MCF 10A (cell line): ENCODE measurements around the gene GPR176. TPM values are rescaled to one million over a fixed set of nuclear protein-coding genes. Genes with fewer than 3 reads are reported as not detected.

Source experiments
- BruUV-seq: library from RNA; stranded (reverse); fragments of 400-500 nt; replicated peaks from 2 replicates; lab custom pipeline; 2021; lab: Mats Ljungman, UMichigan
- CTCF ChIA-PET: fragments of 300-600 bp; sonication (Branson Sonifier 250); formaldehyde crosslinking; extraction: SDS; loops from one replicate; lab custom pipeline; 2021; ENCODE audit warnings: antibody characterized with exemption, inconsistent platforms; lab: Yijun Ruan, JAX
- POLR2A ChIA-PET: fragments of 300-600, 350-650 bp; sonication (Branson Sonifier 250); formaldehyde crosslinking; extraction: SDS; loops from one replicate; lab custom pipeline; 2020; ENCODE audit warnings: antibody characterized with exemption, inconsistent platforms; lab: Yijun Ruan, JAX
- DNase-seq: peaks from one replicate; pipeline ENCODE4 v3.0.0-alpha.2; 2018; ENCODE audit not compliant: unreplicated experiment
- H3K27ac Mint-ChIP-seq: one replicate; pipeline ENCODE4 v1.8.0; 2022; ENCODE audit warnings: mild to moderate bottlenecking, low read depth, mixed read lengths; ENCODE audit not compliant: unreplicated experiment
- H3K27me3 Mint-ChIP-seq: one replicate; pipeline ENCODE4 v1.8.0; 2022; ENCODE audit warnings: mixed read lengths; ENCODE audit not compliant: insufficient read depth, unreplicated experiment
- H3K36me3 Mint-ChIP-seq: one replicate; pipeline ENCODE4 v1.8.0; 2022; ENCODE audit warnings: mild to moderate bottlenecking, moderate library complexity, mixed read lengths; ENCODE audit not compliant: insufficient read depth, unreplicated experiment
- H3K4me1 Mint-ChIP-seq: one replicate; pipeline ENCODE4 v1.8.0; 2022; ENCODE audit warnings: mixed read lengths; ENCODE audit not compliant: insufficient read depth, unreplicated experiment
- H3K4me3 Mint-ChIP-seq: one replicate; pipeline ENCODE4 v1.8.0; 2022; ENCODE audit warnings: mild to moderate bottlenecking, moderate library complexity, mixed read lengths; ENCODE audit not compliant: unreplicated experiment
- H3K9me3 Mint-ChIP-seq: one replicate; pipeline ENCODE4 v1.8.0; 2022; ENCODE audit warnings: mixed read lengths; ENCODE audit not compliant: unreplicated experiment
- intact Hi-C: fragments of 100-400 bp; cut with micrococcal nuclease; formaldehyde crosslinking; loops from 2 replicates; pipeline ENCODE4 v1.14.1; 2022
- total RNA-seq: library from RNA; stranded (reverse); gene quantifications from 2 replicates; pipeline ENCODE4 v1.2.3, GENCODE V29; 2022
- TF ChIP-seq, protein P1 (sequence below): fragments of 200-600 bp; IDR thresholded peaks from one replicate; pipeline ENCODE4 v1.8.0; 2022; ENCODE audit warnings: antibody characterized with exemption, mild to moderate bottlenecking; ENCODE audit not compliant: unreplicated experiment

The GPR176 gene
- total RNA-seq, 1 experiment from 2014 or later = 1.8 TPM

DNA sequence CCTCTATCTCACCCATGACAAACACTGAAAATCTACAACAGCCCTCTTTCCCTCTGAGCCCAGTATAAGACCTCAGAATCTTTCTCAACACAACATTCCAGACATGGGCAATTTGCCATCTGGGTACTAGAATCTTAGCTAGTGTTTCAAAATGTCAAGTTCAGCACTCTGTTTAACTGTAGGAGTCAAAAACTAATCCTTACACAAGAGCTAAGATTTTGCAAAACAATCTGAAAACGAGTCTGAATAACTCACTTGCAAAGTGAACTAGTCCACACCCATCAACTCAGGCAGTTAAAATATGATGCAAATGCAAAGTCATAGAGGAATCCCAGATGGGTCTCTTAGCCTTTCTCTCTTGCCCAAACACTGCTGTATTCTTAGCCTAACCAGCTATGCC lies 67.8 kb downstream of the GPR176 start:
- ChIA-PET CTCF (interaction anchor here (2.0 kb wide), 1 partner anchor 22 kb away, joined by 7 read pairs; no protein-coding TSS in a partner anchor), POLR2A (interaction anchor here (1.5 kb wide), 1 partner anchor 14 kb away, joined by 3 read pairs; no protein-coding TSS in a partner anchor)
- H3K27me3 Mint-ChIP-seq = no peaks in the 10 kb centered on the region

GRCh38 chr15:39851500-39852092 lies 68.5 kb downstream of the GPR176 start:
- H3K4me1 Mint-ChIP-seq = peaks cover 5% of the 10 kb centered on the region
- TF ChIP-seq, protein P1, sequence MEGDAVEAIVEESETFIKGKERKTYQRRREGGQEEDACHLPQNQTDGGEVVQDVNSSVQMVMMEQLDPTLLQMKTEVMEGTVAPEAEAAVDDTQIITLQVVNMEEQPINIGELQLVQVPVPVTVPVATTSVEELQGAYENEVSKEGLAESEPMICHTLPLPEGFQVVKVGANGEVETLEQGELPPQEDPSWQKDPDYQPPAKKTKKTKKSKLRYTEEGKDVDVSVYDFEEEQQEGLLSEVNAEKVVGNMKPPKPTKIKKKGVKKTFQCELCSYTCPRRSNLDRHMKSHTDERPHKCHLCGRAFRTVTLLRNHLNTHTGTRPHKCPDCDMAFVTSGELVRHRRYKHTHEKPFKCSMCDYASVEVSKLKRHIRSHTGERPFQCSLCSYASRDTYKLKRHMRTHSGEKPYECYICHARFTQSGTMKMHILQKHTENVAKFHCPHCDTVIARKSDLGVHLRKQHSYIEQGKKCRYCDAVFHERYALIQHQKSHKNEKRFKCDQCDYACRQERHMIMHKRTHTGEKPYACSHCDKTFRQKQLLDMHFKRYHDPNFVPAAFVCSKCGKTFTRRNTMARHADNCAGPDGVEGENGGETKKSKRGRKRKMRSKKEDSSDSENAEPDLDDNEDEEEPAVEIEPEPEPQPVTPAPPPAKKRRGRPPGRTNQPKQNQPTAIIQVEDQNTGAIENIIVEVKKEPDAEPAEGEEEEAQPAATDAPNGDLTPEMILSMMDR = no peak
- no peaks in the 10 kb centered on the region for H3K9me3 Mint-ChIP-seq
- H3K27ac Mint-ChIP-seq = no peak overlapping the region
- no peaks in the 10 kb centered on the region for H3K36me3 Mint-ChIP-seq
- POLR2A ChIA-PET = interaction anchor here (0.6 kb wide), 1 partner anchor 1740 kb away, joined by 3 read pairs; no protein-coding TSS in a partner anchor
- DNase-seq = no peak
- intact Hi-C loops = no loop called here
- CTCF ChIA-PET = interaction anchor here (0.6 to 2.0 kb wide), 2 partner anchors 10 to 22 kb away, joined by 3 to 7 read pairs; no protein-coding TSS in a partner anchor
- no TSS peak for BruUV-seq
- no peak overlapping the region for H3K4me3 Mint-ChIP-seq
- H3K27me3 Mint-ChIP-seq = no peaks in the 10 kb centered on the region

More for the DNA sequence above, 67.8 kb downstream of the GPR176 start:
- Mint-ChIP-seq H3K4me1 (peaks cover 5% of the 10 kb centered on the region), H3K27ac (no peak overlapping the region), H3K4me3 (no peak overlapping the region), H3K9me3 (no peaks in the 10 kb centered on the region), H3K36me3 (no peaks in the 10 kb centered on the region)
- TF ChIP-seq, protein P1 = no peak
- BruUV-seq = no TSS peak
- intact Hi-C loops = no loop called here
- peak; percentile 51 for DNase-seq

GRCh38 chr15:39850436-39850835 lies 69.6 kb downstream of the GPR176 start:
- peaks cover 5% of the 10 kb centered on the region for H3K4me1 Mint-ChIP-seq

GRCh38 chr15:39846108-39846507 lies 74.0 kb downstream of the GPR176 start:
- no peak for DNase-seq
- Mint-ChIP-seq H3K4me1 (peaks cover 7% of the 10 kb centered on the region), H3K27me3 (no peaks in the 10 kb centered on the region), H3K27ac (no peak overlapping the region), H3K36me3 (no peaks in the 10 kb centered on the region), H3K9me3 (no peaks in the 10 kb centered on the region), H3K4me3 (no peak overlapping the region)
- ChIA-PET CTCF (interaction anchor here (1.0 kb wide), 1 partner anchor 41 kb away, joined by 3 read pairs; no protein-coding TSS in a partner anchor), POLR2A (no interaction called here)
- TF ChIP-seq, protein P1 = no peak
- intact Hi-C loops = no loop called here
- BruUV-seq = no TSS peak

More at GRCh38 chr15:39850436-39850835, 69.6 kb downstream of the GPR176 start:
- H3K27me3 Mint-ChIP-seq = no peaks in the 10 kb centered on the region
- intact Hi-C loops = no loop called here
- H3K9me3 Mint-ChIP-seq = no peaks in the 10 kb centered on the region
- DNase-seq = no peak
- no peaks in the 10 kb centered on the region for H3K36me3 Mint-ChIP-seq
- ChIA-PET CTCF (interaction anchor here (0.6 kb wide), 1 partner anchor 26 kb away, joined by 3 read pairs; no protein-coding TSS in a partner anchor), POLR2A (interaction anchor here (0.5 kb wide), 1 partner anchor 47 kb away, joined by 3 read pairs; no protein-coding TSS in a partner anchor)
- no TSS peak for BruUV-seq
- TF ChIP-seq, protein P1 = no peak
- no peak overlapping the region for H3K4me3 Mint-ChIP-seq
- H3K27ac Mint-ChIP-seq = no peak overlapping the region
